Subcutaneous abdominal adipose tissue (tissue), 5 donors: ENCODE results near the gene SMYD1.
A peak's percentile ranks its signal among the peaks of the same experiment; 100 is the strongest.
"Not testable (repeated sequence)": the region's sequence is repeated elsewhere in the genome, so short reads cannot be mapped to it uniquely, and the experiment has no call there.

Experiments
- H3K27ac ChIP-seq: one replicate; pipeline ENCODE4 v1.7.0; 2013; ENCODE audit warnings: low read depth, mild to moderate bottlenecking, inconsistent platforms, low read length, moderate library complexity
- H3K27me3 ChIP-seq, 5 donors: one replicate each; pipeline ENCODE4 v1.7.0; 2013; ENCODE audit warnings: low read length in 5 of 5, inconsistent platforms in 1 of 5; ENCODE audit not compliant: control insufficient read depth in 5 of 5, insufficient read depth in 4 of 5
- H3K36me3 ChIP-seq, 5 donors: one replicate each; pipeline ENCODE4 v1.7.0; 2013; ENCODE audit warnings: low read length in 5 of 5; ENCODE audit not compliant: control insufficient read depth in 5 of 5, insufficient read depth in 5 of 5
- H3K4me1 ChIP-seq, 5 donors: one replicate each; pipeline ENCODE4 v1.7.0; 2013; ENCODE audit warnings: low read length in 5 of 5, mild to moderate bottlenecking in 3 of 5, moderate library complexity in 1 of 5; ENCODE audit not compliant: control insufficient read depth in 5 of 5, insufficient read depth in 5 of 5
- H3K4me3 ChIP-seq, 5 donors: one replicate each; pipeline ENCODE4 v1.7.0; 2013; ENCODE audit warnings: low read length in 5 of 5, low read depth in 1 of 5
- H3K9ac ChIP-seq, 5 donors: one replicate each; pipeline ENCODE4 v1.7.0; 2013; ENCODE audit warnings: low read length in 5 of 5, mild to moderate bottlenecking in 4 of 5, moderate library complexity in 3 of 5
- H3K9me3 ChIP-seq, 5 donors: one replicate each; pipeline ENCODE4 v1.7.0; 2013; ENCODE audit warnings: low read length in 5 of 5; ENCODE audit not compliant: control insufficient read depth in 5 of 5
- donor health status: healthy.
- donor health status: healthy.
- donor health status: healthy.
- donor health status: healthy.
- donor health status: healthy.

Gene SMYD1

DNA sequence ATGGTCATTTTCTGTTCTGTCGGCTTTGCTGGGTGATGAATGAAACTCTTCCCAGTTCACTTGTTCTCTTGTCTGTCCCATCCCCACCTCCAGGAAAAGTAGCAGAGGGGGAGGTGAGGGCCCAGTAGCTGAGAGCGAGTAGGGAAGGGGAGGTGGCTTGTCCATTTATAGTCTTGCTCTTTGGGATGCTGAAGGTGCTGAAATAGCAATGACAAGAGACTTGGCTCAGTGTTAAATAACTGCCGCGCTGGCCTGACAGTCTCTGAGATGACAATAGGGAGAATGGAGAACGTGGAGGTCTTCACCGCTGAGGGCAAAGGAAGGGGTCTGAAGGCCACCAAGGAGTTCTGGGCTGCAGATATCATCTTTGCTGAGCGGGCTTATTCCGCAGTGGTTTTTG lies at the start of gene SMYD1:
Gene SMYD1 (plus strand): TSS at position 228 of the 400 bp plus-strand sequence. CDS start 40 bp downstream, at position 268.
- H3K4me3 ChIP-seq, result no peak within 1 kb of the TSS
- no peak within 1 kb of the TSS for H3K9ac ChIP-seq
- no peak within 1 kb of the TSS for H3K27ac ChIP-seq
- no peaks in the 10 kb centered on the region for H3K9me3 ChIP-seq
- H3K36me3 ChIP-seq, result no peaks in the 10 kb centered on the region
- H3K27me3 ChIP-seq, result peaks cover 0 to 10% (median 4%) of the 10 kb centered on the region in 5 donors
- peaks cover 0 to 5% (median 0%) of the 10 kb centered on the region in 5 donors for H3K4me1 ChIP-seq

DNA sequence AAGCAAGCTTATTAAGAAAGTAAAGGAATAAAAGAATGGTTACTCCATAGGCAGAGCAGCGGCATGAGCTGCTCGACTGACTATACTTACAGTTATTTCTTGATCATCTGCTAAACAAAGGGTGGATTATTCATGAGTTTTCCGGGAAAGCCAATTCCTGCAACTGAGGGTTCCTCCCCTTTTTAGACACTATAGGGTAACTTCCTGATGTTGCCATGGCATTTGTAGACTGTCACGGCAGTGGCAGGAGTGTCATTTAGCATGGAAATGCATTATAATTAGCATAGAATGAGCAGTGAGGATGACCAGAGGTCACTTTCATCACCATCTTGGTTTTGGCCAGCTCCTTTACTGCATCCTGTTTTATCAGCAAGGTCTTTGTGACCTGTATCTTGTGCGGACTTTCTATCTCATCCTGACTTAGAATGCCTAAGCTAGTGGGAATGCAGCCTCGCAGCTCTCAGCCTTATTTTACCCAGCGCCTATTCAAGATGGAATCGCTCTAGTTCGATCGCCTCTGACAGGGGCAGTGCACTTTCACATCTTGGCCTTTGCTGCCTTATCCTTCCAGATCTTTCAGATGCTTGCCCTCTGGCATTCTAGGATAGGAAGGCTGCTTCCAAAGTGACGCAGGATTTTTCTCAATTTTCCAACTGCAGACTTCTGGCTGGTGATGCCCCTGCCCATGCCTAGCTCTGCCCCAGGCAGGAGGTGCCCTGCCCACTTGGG lies 49.4 kb upstream of the SMYD1 start:
- not testable (repeated sequence) for H3K36me3 ChIP-seq, H3K9ac ChIP-seq, H3K9me3 ChIP-seq, H3K4me3 ChIP-seq, H3K27ac ChIP-seq, H3K27me3 ChIP-seq
- H3K4me1 ChIP-seq, result peaks cover 0 to 11% (median 7%) of the 10 kb centered on the region in 5 donors

DNA sequence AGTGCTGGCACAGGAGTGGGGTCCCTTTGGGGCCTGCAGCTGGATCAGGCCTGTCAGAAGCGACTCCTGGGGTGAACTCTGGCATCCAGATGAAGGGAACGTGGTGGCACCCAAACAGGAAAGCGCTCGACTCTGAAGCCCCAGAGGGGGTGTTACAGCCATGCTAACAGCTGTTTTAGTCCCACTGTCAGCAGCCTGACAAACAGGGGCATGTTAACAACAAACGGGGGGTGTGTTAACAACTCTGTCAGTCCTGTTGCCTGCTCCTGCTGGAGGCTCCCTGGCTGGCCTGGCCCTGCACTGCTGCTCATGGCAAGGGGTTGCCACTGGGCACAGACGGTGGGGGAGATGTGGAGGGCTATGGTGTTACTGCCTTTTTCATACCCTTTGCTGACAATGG lies 48.7 kb upstream of the SMYD1 start:
- Histone ChIP-seq H3K36me3 (no peaks in the 10 kb centered on the region), H3K4me1 (peaks cover 0 to 11% (median 7%) of the 10 kb centered on the region in 5 donors), H3K9me3 (no peaks in the 10 kb centered on the region), H3K27me3 (no peaks in the 10 kb centered on the region), H3K9ac (no peak overlapping the region), H3K27ac (no peak overlapping the region), H3K4me3 (no peak overlapping the region)

DNA sequence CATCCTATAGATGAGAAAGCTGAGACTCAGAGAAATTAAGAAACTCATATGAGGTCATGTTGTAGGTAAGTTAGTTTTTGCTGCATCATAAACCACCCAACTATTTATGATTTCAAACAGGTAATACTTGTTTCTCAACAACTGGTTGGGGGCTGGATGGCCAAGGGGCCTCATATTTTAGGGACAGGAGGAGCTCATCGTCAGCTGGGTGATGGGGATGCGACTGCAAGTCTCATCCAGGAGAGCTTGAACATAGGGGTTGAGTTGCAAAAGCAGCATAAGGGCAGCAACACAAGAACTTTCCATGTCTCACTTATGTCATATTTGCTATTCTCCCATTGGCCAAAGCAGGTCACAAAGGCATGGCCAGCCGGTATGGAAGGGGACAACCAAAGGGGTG lies 47.6 kb upstream of the SMYD1 start:
- Histone ChIP-seq H3K36me3 (no peaks in the 10 kb centered on the region), H3K27me3 (no peaks in the 10 kb centered on the region), H3K9me3 (no peaks in the 10 kb centered on the region), H3K4me3 (no peak overlapping the region), H3K9ac (no peak overlapping the region), H3K27ac (no peak overlapping the region), H3K4me1 (peaks cover 0 to 11% (median 7%) of the 10 kb centered on the region in 5 donors)

DNA sequence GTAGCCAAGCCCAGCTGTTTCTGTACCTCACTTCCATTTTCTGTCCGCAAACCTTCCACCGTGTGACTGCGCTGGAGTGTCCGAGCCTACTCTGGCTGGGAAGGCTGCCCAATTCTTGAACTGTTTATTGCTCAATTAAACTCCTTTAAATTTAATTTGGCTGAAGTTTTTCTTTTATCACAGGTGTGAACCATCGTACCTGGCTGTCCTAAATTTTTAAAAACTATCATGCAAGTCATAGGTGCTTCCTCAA lies 45.0 kb upstream of the SMYD1 start:
- Histone ChIP-seq H3K27ac (no peak overlapping the region), H3K9ac (no peak overlapping the region), H3K36me3 (peaks cover 1 to 12% (median 2%) of the 10 kb centered on the region in 5 donors), H3K4me3 (no peak overlapping the region), H3K4me1 (no peaks in the 10 kb centered on the region), H3K9me3 (no peaks in the 10 kb centered on the region), H3K27me3 (no peaks in the 10 kb centered on the region)

DNA sequence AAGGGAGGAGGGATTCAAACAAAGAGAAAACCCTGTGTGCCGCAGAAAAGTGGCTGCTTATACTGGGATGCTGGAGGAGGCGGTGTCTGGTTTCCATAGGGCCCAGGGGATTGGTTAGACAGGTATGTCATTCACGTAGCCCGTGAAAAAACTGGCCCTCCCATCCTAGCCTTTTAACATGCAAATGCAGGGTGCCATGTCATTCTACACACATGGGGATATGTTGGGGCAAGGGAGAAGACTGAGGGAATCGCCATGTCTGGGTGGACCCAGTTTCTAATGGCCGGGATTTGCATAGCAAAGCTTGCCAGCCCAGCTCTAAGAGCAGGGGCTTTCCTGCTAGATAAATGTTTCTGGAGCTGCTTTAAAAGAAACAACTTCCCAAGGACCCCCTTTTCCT lies 43.1 kb upstream of the SMYD1 start:
- H3K27ac ChIP-seq, result no peak overlapping the region
- H3K4me3 ChIP-seq, result no peak overlapping the region
- H3K27me3 ChIP-seq, result no peaks in the 10 kb centered on the region
- no peak overlapping the region for H3K9ac ChIP-seq
- H3K36me3 ChIP-seq, result peaks cover 16 to 24% (median 21%) of the 10 kb centered on the region in 5 donors
- H3K4me1 ChIP-seq, result no peaks in the 10 kb centered on the region
- H3K9me3 ChIP-seq, result no peaks in the 10 kb centered on the region

DNA sequence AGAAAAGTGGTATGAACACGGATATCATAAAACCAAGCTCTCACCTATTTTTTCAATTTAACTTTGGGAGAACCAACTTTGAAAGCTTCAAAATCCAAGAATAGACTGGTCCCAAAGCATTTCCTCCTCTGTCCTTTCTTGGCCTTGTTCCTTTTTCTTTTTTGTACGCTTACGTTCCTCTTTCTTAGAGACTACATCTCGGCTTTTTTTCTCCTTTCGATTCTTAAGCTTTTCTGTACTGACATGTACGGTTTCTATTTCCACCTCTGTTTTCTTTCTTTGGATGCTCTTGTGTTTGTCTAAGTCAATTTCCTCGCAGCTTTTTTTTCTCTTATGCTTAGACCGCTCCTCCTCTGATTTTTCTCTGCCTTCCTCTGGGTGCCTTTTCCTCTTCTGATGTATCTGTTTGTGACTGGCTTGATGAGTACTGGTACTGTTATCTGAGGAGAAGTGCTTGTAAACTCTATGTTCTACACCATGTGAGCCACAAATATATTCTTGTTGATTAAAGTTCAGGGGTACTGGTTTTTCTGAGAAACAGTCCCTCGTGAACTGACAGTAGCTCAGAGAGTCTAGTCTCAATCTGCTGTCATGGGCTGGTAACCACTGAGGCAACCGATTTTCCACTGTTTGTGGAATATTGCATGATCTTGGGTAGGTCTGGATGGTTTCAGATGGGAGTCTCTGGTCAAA lies 39.8 kb upstream of the SMYD1 start:
- no peaks in the 10 kb centered on the region for H3K27me3 ChIP-seq
- no peaks in the 10 kb centered on the region for H3K4me1 ChIP-seq
- peaks cover 28 to 43% (median 37%) of the 10 kb centered on the region in 5 donors for H3K36me3 ChIP-seq
- H3K9me3 ChIP-seq, result no peaks in the 10 kb centered on the region
- H3K27ac ChIP-seq, result no peak overlapping the region
- no peak overlapping the region for H3K4me3 ChIP-seq
- no peak overlapping the region for H3K9ac ChIP-seq

DNA sequence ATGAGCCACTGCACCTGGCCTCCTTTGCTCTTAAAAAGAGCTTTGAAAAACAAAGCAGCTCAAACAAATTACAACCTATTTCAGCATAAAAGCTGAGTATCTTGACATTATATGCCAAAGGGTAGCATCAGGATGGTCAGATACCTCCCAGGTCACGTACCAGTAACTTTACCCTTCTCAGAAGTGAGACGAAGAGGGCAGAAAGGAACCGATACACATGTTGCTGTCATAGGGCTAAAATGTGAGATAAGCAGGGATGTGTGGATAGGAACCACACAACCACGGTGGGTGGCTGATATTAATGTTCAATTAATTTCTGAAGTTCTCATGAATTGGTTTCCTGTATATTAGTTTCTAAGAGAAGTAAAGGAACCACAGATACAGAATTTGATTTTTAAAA lies 38.7 kb upstream of the SMYD1 start:
- no peaks in the 10 kb centered on the region for H3K27me3 ChIP-seq
- no peak overlapping the region for H3K27ac ChIP-seq
- H3K36me3 ChIP-seq, result peaks cover 33 to 51% (median 43%) of the 10 kb centered on the region in 5 donors
- no peaks in the 10 kb centered on the region for H3K9me3 ChIP-seq
- no peaks in the 10 kb centered on the region for H3K4me1 ChIP-seq
- no peak overlapping the region for H3K4me3 ChIP-seq
- no peak overlapping the region for H3K9ac ChIP-seq

DNA sequence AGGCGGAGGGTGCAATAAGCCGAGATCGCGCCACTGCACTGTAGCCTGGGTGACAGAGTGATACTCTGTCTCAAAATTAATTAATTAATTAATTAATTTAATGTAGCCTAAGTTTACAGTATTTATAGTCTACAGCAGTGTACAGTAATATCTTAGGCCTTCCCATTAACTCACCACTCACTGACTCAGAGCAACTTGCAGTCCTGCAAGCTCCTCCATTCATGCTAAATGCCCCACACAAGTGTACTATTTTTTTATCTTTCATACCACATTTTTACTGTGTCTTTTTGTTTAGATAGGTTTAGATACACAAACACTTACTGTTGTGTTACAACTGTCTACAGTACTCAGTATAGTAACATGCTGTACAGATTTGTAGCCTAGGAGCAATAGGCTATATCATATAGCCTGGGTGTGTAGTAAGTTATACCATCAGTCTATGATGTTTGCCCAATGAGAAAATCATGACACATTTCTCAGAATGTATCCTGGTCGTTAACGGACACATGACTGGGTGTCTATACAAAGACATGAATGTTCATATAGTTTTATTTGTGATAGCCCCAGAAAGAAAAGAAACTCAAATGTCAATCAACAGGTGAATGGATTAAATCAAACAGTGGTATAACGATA lies 35.4 kb upstream of the SMYD1 start:
- no peaks in the 10 kb centered on the region for H3K9me3 ChIP-seq
- no peak overlapping the region for H3K27ac ChIP-seq
- H3K36me3 ChIP-seq, result peaks cover 37 to 56% (median 51%) of the 10 kb centered on the region in 5 donors
- no peak overlapping the region for H3K9ac ChIP-seq
- no peaks in the 10 kb centered on the region for H3K27me3 ChIP-seq
- no peak overlapping the region for H3K4me3 ChIP-seq
- no peaks in the 10 kb centered on the region for H3K4me1 ChIP-seq

DNA sequence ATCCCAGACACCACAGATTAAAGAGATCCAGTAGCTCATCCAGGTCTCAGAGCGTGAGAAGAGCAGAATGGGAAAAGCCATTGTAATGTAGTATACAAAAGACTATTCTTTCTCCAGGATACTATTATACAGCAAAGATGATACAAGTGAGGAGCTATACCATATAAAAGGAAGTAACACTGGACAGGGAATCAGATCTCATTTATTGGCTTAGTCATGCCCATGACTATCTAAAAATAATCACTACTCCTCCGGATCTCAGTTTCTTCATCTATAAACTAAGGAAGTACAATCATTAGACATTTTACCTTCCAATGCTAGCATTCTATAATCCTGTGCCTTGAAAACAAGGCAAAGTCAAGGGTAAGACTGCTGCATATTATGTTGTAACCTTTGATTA lies 31.4 kb upstream of the SMYD1 start:
- H3K9ac ChIP-seq, result no peak overlapping the region
- peak overlapping the region; percentile 10 for H3K27ac ChIP-seq
- peaks cover 16 to 32% (median 29%) of the 10 kb centered on the region in 5 donors for H3K36me3 ChIP-seq
- no peaks in the 10 kb centered on the region for H3K9me3 ChIP-seq
- no peak overlapping the region for H3K4me3 ChIP-seq
- H3K27me3 ChIP-seq, result no peaks in the 10 kb centered on the region
- H3K4me1 ChIP-seq, result peaks cover 0 to 4% (median 0%) of the 10 kb centered on the region in 5 donors
